Activated naive CD4-positive, alpha-beta T cell treated with anti-CD3 and anti-CD28 coated beads, Interleukin-2, amount 50 U/mL, for 72 hours (primary cell): ENCODE data around the gene CDKL4. TPM values are rescaled to one million over a fixed set of nuclear protein-coding genes. Genes with fewer than 3 reads are reported as not detected.
"Not testable (repeated sequence)": the region's sequence is repeated elsewhere in the genome, so short reads cannot be mapped to it uniquely, and the experiment has no call there.

Experiments used
- ATAC-seq, 2 donors: fragments of 150-1000 bp; cut with Tn5 transposase; 2 replicates each; pipeline ENCODE4 v1.10.0; 2021; ENCODE audit warnings: mild to moderate bottlenecking in 2 of 2, moderate library complexity in 2 of 2
- DNase-seq, 2 donors: peaks; one replicate each; pipeline ENCODE4 v3.0.0; 2021 to 2022; ENCODE audit warnings: low spot score in 2 of 2
- H3K27ac Mint-ChIP-seq, 2 donors: one replicate each; pipeline ENCODE4 v1.8.0; 2022; ENCODE audit warnings: mild to moderate bottlenecking in 2 of 2, mixed read lengths in 2 of 2
- H3K36me3 Mint-ChIP-seq, 2 donors: one replicate each; pipeline ENCODE4 v1.8.0; 2022; ENCODE audit warnings: mixed read lengths in 2 of 2
- H3K9me3 Mint-ChIP-seq, 2 donors: one replicate each; pipeline ENCODE4 v1.8.0; 2022; ENCODE audit warnings: mixed read lengths in 2 of 2
- total RNA-seq, 2 donors: library from RNA; stranded (reverse); gene quantifications; one replicate each; pipeline ENCODE4 v1.2.3, GENCODE V29; 2022

CDKL4 gene
- total RNA-seq, 2 donors from 2014 or later, result not detected

GRCh38 chr2:39215545-39215944, 28.2 kb downstream of the CDKL4 start:
- ATAC-seq (peak in 1 of 2 donors; percentile 28), DNase-seq (no peak)
- H3K9me3 Mint-ChIP-seq, result peaks cover 0 to 10% of the 10 kb centered on the region in 2 donors
- H3K27ac Mint-ChIP-seq, result peak overlapping the region; percentile 91 to 95
- peaks cover 0 to 7% of the 10 kb centered on the region in 2 donors for H3K36me3 Mint-ChIP-seq

GRCh38 chr2:39213015-39213414, 30.8 kb downstream of the CDKL4 start:
- ATAC-seq, result no peak
- Mint-ChIP-seq H3K36me3 (peaks cover 0 to 7% of the 10 kb centered on the region in 2 donors), H3K9me3 (peaks cover 0 to 5% of the 10 kb centered on the region in 2 donors), H3K27ac (no peak overlapping the region)
- DNase-seq, result no peak

- no peak for DNase-seq
- Mint-ChIP-seq H3K27ac (no peak overlapping the region), H3K9me3 (peaks cover 0 to 5% of the 10 kb centered on the region in 2 donors), H3K36me3 (peaks cover 0 to 7% of the 10 kb centered on the region in 2 donors)
- no peak for ATAC-seq
Measured at GRCh38 chr2:39210846-39211245, 32.9 kb downstream of the CDKL4 start.

- Mint-ChIP-seq H3K27ac (no peak overlapping the region), H3K36me3 (peaks cover 4 to 7% of the 10 kb centered on the region in 2 donors), H3K9me3 (peaks cover 4 to 18% of the 10 kb centered on the region in 2 donors)
- DNase-seq, result no peak
- ATAC-seq, result peak; percentile 5 to 54
Measured at GRCh38 chr2:39203382-39203781, 40.4 kb downstream of the CDKL4 start.

GRCh38 chr2:39202639-39203369, 41.0 kb downstream of the CDKL4 start:
- peak; percentile 28 to 65 for ATAC-seq
- Mint-ChIP-seq H3K27ac (no peak overlapping the region), H3K9me3 (peaks cover 4 to 21% of the 10 kb centered on the region in 2 donors)

GRCh38 chr2:39197003-39197402, 46.8 kb downstream of the CDKL4 start:
- H3K36me3 Mint-ChIP-seq, result peaks cover 13 to 18% of the 10 kb centered on the region in 2 donors
- H3K27ac Mint-ChIP-seq, result not testable (repeated sequence)

More at GRCh38 chr2:39202639-39203369, 41.0 kb downstream of the CDKL4 start:
- DNase-seq, result no peak
- H3K36me3 Mint-ChIP-seq, result peaks cover 4 to 7% of the 10 kb centered on the region in 2 donors

GRCh38 chr2:39194686-39195085, 49.1 kb downstream of the CDKL4 start:
- no peak for ATAC-seq
- H3K27ac Mint-ChIP-seq, result no peak overlapping the region
- peaks cover 13 to 18% of the 10 kb centered on the region in 2 donors for H3K36me3 Mint-ChIP-seq
- no peak for DNase-seq
- peaks cover 14 to 17% of the 10 kb centered on the region in 2 donors for H3K9me3 Mint-ChIP-seq

More at GRCh38 chr2:39197003-39197402, 46.8 kb downstream of the CDKL4 start:
- H3K9me3 Mint-ChIP-seq, result peaks cover 14 to 26% of the 10 kb centered on the region in 2 donors
- ATAC-seq, DNase-seq: not testable (repeated sequence)

GRCh38 chr2:39188960-39189494, 54.7 kb downstream of the CDKL4 start:
- no peak for DNase-seq

GRCh38 chr2:39183673-39184072, 60.1 kb downstream of the CDKL4 start:
- Mint-ChIP-seq H3K27ac (no peak overlapping the region), H3K36me3 (no peaks in the 10 kb centered on the region), H3K9me3 (no peaks in the 10 kb centered on the region)
- DNase-seq (no peak), ATAC-seq (no peak)

More at GRCh38 chr2:39188960-39189494, 54.7 kb downstream of the CDKL4 start:
- H3K27ac Mint-ChIP-seq, result no peak overlapping the region
- H3K9me3 Mint-ChIP-seq, result no peaks in the 10 kb centered on the region
- no peaks in the 10 kb centered on the region for H3K36me3 Mint-ChIP-seq
- ATAC-seq, result peak; percentile 36 to 56

GRCh38 chr2:39181297-39181696, 62.5 kb downstream of the CDKL4 start:
- H3K9me3 Mint-ChIP-seq, result no peaks in the 10 kb centered on the region
- H3K36me3 Mint-ChIP-seq, result no peaks in the 10 kb centered on the region
- DNase-seq (no peak), ATAC-seq (no peak)
- no peak overlapping the region for H3K27ac Mint-ChIP-seq

- DNase-seq, result no peak
- H3K9me3 Mint-ChIP-seq, result no peaks in the 10 kb centered on the region
- H3K36me3 Mint-ChIP-seq, result no peaks in the 10 kb centered on the region
- ATAC-seq, result no peak
- H3K27ac Mint-ChIP-seq, result no peak overlapping the region
Measured at GRCh38 chr2:39179974-39180960, 63.5 kb downstream of the CDKL4 start.

- H3K9me3 Mint-ChIP-seq, result no peaks in the 10 kb centered on the region
- no peaks in the 10 kb centered on the region for H3K36me3 Mint-ChIP-seq
- no peak overlapping the region for H3K27ac Mint-ChIP-seq
- ATAC-seq, result no peak
- DNase-seq, result no peak
Measured at GRCh38 chr2:39178756-39179155, 65.0 kb downstream of the CDKL4 start.

- DNase-seq (no peak), ATAC-seq (no peak)
- Mint-ChIP-seq H3K9me3 (no peaks in the 10 kb centered on the region), H3K27ac (peak overlapping the region in 1 of 2 donors; percentile 66), H3K36me3 (no peaks in the 10 kb centered on the region)
Measured at GRCh38 chr2:39176997-39177396, 66.8 kb downstream of the CDKL4 start.

GRCh38 chr2:39175026-39175812, 68.6 kb downstream of the CDKL4 start:
- ATAC-seq (no peak), DNase-seq (no peak)
- Mint-ChIP-seq H3K9me3 (no peaks in the 10 kb centered on the region), H3K36me3 (no peaks in the 10 kb centered on the region), H3K27ac (no peak overlapping the region)

- DNase-seq (no peak), ATAC-seq (no peak)
- Mint-ChIP-seq H3K36me3 (no peaks in the 10 kb centered on the region), H3K9me3 (no peaks in the 10 kb centered on the region), H3K27ac (no peak overlapping the region)
Measured at GRCh38 chr2:39174022-39174421, 69.7 kb downstream of the CDKL4 start.
